Activated T-cell treated with anti-CD3 and anti-CD28 coated beads for 1 hour (primary cell): Measurements from ENCODE around the gene RIN3.

Experiments used
- DNase-seq: peaks from one replicate; pipeline ENCODE4 v3.0.0-alpha.2; 2020; ENCODE audit warnings: low read depth

Gene RIN3

DNA sequence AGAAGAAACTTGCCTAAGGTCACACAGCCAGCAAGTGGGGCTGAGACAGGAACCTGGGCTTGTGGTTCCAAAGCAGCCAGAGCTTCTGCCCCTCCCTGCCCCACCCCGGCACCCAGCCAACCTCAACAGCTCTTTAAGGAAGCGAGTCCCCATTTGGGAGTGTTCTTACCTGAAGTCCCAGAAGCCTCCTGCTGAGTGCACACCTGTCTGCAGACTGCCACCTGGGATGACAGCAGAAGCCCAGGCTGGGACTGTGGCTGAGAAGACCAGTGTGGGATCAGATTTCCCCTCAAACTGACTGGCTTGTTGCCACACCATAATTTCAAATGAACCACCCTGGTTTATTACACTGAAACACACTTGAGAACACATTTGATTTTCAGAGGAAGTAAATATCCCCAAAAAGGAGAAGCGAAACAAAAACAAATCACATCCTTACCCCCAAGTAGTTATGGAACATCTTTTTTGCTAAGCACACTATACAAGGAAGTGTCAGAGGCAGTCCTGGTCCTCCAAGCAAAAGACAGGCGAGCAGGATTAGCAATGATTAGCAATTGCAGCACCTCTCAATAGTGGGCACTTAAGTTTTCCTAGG is 6.3 kb upstream of the RIN3 start:
- no peak for DNase-seq

DNA sequence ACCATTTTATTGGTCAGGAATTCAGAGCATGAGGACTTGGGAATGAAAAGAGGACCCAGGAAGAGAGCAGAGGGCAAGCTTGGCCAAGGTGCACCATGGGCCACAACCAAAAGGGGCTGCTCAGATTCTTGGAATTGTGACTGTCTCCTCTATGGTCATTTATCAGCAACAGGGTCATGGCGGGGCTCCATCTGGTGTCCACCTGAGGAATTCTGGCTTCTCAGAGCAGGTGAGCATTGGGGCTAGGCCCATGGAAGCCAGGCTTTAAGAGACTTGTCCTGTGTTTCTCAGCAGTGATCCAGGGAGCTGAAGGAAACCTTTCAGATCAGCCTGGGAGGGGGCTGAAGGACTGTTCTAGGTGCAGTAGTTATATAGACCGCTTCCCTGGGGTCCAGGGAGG is 2.6 kb upstream of the RIN3 start:
- no peak for DNase-seq

DNA sequence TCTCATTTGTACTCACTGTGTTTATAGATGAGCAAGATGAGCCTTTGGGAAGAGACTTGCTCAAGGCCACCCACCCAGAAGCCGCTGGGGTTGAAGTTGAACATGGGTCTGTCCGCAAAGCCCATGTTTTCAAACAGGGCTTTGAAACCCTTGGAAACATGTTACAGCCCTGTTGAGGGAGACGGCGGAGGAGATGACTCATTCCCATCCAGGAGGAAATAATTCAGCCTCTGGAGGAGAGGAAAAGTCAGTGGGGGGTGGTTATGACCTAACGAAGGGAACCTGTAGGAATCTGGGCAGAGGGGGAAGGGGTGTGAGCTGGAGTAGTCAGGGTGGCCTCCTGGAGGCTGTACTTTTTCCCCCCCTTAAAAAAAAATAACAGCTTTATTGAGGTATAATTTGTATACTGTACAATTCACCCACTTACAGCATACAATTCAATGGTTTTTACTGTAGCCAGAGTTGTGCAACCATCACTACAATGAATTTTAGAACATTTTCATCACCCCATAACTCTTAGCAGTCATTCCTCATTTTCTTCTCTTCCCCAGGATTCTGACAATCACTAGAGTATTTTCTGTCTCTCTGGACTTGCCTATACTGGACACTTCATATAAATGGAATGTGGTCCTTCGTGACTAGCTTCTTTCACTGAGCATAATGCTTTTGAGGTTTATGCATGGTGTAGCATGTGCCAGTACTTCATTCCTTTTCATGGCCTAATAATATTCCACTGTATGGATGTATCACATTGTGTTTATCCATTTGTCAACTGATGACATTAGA is 1.9 kb upstream of the RIN3 start:
- DNase-seq, result no peak

DNA sequence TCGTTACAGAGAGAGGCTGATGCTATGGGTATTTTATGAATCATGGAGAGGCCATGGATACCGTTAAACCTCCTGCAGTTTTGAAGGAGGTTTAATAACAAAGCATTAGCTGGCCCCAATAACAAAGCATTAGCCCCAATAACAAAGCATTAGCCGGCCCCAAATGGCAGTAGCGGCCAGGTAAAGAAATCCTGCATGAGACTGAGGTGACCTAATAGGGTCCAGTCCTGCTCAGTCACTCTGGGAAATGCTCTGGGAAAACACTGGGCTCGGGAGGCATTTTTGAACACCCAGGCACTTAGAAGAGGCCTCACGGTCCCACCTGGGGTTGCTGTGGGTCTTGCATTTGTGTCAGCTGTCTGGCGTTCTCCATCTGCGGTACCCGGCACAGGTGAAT is 776 bp upstream of the RIN3 start:
- DNase-seq, result no peak

DNA sequence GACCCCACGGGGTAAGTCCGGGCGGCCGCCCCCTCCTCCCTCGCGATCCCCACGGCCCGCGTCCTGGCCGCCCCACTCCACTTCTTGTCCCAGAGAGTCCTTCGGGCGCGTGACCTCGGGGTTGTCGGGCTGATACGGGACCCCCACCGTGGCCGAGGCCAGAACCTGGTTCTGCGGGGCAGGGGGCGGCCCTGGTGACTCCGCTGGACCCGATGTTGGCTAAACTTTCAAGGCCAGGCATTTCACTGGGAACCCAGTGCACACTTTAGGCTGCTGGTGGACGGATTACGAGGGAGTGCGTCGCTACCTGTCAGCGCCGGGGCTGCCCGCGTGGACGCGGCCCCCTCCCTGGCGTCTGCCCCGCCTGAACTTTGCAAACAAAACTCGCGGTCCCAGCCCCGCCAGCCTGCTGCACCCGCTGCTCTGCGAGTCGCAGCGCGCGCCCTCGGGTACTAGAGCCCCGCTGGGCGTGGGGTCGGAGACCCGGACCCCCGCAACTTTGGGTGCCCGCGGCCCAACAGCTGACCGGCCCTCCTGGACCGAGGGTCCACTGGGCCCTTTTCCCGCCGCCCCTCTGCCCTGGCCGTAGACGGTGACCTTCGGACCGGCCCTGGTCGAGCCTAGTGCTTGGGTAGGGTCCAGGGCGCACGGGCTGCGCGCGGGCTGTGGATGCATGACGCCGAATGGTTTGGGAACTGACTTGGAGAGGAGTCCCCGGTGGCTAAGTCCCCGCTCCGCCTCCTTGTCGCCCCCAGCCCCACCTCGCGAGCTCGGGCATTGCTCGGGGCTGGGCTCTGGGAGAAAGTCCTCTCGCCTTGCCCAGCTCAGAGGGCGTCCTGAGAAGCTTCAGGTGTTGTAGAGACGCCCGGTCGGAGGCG is 624 bp downstream of the RIN3 start:
- DNase-seq, result no peak

DNA sequence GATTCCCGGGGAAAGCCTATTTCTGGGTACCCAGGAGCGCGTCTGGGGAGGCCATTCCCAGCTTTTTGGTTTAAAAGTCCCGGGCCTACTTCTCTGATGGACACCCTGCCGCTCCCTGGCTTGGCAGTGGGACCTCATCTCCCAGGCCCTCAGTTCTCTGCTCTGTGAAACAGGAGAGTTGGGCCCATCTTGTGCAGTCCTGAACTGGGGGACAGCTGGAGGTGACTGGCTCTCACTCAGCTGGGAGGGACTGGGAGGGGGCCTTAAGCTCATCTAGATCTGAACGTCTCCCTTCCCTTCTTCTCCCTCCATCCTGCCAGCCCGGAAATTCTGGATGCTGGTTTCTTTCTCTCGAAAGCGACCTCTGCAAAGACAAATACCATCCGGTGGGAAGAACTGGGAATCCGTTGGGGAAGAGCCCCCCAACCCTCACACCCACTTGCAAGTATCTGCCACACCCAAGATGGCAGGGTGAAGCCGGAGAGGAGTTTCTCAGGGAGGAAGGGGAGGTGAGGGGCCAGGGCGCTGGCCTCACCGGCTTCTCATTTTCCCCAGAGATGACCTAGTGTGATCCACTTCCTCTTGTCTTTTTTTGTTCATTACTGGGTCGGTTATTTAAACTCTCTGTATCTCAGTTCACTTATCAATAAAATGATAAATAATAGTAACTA is 1.4 kb downstream of the RIN3 start:
- DNase-seq, result no peak

DNA sequence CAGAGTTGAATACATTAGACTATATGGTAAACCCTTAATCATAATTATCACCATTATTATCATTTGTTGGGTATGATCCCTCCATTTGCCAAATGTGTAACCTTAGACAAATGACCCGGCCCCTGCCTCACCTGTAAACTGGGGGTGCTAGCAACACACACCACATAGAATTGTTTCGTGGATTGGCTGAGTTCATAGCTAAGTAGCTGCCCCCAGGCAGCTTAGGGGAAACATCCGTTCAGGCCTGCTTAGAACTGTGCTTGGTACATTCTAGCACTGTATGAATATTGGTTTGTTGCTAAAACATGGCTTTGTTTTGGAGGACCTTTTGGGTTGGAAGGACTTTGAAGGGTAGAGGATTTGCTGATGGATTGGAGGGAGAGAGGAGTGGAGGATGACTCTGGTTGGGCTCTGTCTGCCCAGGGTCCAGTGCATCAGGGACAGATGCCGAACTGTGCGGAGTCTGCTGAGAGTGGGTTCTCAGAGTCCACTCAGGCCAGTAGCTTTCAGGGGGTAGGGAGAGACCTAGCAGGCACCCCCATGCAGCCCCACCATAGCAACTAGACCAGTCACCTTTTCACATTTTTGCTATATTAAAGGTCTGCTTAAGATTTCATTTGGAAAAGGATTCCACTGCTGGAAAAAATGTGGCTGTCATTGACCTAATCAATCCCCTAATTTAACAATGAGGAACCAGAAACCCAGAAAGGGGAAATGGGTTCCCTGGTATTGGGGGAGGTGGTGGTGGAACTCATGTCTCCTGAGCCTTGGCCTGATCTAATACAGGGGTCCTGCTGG is 2.2 kb downstream of the RIN3 start:
- DNase-seq, result no peak

DNA sequence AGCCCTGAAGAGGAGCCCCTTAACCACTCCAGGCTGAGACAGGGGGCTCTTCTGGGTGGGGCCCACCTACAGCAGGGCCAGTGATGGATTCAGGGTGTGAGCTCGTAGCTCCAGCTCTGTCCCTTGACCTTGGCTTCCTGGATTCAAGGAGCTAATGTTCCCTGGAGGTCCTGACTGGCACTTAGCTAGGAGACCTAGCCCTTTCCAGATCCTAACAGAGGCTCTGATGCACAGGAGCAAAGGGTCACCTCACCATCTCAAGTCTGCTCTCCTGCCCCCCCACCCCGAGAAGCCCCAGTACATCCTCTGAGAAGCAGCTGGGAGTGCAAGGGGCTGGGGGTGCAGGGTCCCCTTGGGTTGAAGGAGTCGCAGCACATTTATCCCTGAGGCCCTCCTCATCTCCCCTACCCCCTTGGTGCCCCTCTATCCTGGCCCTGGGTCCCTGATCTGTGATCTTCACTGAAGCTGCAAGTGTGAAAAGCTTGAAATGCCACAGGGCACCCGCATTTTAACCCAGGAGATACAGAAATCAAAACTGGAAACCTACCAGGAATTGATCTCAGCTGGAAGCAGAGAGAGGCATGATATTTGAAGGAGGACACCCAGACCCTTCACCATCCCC is 2.9 kb downstream of the RIN3 start:
- DNase-seq, result no peak

DNA sequence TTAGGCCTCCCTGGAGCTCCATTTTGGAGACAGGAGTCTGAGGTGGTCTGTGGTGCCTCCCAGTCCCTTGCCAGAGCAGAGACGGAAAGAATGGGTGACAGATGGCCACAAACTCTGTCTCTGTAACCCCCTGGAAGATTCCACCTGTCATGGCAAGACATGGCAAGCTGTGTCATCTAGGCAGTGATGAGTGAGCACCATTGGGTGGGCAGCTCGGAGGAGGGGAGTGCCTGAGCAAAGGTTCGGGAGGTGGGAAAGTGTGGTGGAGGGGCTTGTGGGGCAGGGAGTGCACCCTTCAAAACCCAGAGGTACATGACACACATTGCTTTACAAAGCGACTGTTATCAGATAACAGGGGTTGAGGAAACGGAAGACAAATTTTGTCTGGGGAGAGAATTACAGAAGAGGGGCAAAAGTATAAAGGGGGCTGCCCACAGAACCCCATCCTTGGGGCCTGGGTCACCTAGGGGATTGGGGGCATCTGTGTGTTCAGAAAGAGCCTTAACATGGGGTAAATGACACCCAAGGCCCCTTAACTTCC is 3.5 kb downstream of the RIN3 start:
- DNase-seq, result peak; percentile 30

DNA sequence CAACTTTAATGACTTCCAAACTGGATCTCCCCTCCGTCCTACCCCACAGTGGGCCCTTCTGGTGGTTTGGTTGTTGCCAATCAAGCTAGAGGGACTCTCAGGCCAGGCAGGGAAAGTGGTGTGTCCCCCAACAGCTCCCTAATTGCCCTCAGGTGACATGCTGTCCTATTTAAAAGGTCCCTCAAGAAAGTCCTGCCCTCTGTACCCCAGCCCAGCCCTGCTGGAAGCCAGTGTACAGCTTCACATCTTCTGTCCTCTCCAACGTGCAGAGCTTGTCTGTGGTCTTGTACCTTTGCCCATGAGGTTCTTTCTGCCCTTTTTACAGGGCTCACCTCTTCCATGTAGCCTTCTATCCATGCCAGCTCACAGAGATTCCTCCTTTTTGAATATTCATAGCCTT is 4.2 kb downstream of the RIN3 start:
- DNase-seq, result no peak

DNA sequence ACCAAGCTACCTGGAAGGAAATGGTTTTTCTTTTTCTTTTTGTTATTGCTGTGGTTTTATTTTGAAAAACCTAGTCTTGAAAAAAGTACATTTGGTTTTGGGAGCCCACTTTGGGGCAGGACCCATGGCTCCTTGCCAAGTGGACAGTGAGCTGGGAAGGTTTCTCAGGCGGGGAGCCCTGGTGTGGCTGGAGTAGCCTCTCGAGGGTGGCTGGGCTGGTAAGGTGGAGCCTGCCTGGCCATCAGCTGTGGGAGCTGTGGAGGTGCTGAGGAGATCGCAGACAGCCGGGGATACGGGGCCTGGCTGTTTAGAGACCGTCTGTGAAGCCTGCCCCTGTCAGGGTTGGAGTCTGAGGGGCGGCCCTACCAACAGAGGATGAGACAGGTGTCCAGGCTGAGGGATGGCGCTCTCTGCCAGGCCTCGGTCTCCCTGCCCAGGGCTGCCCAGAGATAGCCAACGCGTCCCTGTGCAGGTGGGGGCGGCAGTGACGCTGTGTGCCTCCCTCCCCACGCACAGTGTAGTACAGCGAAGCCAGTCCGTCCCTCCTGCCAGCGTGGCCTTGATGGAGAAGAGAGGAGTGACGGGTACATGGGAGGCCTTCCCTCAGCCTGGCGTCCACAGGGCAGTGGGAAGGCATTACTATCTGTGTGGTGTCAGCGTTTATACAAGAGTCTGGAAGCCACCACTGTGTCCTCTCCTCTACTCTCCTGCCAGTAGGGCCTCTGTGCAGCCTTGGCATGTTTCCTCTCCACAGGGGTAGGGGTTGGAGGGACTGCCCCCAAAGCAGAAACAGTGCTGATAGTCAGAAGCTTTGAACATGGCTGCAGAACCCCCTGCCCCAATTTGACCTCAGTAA is 5.9 kb downstream of the RIN3 start:
- DNase-seq, result no peak

DNA sequence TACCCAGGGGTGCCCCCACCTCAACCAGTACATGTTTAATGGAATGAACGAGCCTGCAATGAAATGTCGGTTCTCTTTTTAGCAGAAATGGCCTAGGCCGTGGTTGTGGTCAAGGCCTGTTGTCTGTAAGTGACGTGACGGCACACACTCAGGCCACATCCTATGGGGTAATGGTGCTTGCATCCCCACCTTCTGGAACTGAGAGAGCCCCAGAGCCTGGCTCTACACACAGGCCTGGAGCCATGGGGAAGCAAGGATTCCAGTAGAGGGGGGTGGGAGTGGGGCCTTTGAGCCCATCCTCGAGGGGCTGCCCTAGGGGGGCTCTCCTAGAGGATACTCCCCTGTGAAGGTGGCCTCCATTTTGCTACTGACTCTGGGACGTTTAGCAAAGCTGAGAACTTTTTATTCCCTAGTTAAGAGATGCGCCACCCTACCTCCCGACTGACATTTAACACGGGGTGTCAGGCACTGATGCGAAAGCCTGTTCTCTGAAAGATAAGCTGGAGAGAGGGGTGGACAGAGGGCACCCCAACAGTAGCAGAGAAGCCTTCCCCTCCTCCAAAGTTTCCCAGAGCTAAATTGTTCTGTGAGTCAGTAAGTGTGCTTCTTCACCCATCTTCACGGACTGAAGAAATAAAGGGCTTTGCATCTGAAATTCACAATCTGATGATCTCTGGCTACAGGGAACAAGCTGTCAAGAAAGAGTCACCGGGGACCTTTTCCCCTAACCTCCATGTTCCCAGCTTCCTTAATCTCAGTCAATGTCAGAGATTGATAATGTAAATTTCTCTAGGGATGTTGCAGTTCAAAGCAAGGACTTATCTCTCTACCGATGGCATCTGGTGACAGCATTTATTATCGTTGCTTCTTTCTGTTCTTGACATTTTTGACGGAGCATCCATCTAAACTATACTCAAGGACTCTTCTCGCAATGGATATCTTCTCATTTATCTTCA is 6.8 kb downstream of the RIN3 start:
- DNase-seq, result no peak

DNA sequence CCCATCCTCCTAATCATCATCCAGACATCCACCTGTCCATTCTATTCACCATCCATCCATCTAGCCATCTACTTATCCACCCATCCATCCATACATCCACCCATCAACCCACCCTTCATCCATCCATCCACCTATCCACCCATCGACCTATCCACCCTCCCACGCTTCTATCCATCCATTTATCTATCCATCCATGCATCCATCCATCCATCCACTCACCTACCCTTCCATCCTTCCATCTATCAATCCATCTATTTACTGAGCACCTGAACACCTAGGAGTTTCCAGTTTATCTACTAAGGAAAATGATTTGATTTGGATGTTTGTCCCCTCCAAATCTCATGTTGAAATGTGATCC is 7.5 kb downstream of the RIN3 start:
- DNase-seq, result no peak

DNA sequence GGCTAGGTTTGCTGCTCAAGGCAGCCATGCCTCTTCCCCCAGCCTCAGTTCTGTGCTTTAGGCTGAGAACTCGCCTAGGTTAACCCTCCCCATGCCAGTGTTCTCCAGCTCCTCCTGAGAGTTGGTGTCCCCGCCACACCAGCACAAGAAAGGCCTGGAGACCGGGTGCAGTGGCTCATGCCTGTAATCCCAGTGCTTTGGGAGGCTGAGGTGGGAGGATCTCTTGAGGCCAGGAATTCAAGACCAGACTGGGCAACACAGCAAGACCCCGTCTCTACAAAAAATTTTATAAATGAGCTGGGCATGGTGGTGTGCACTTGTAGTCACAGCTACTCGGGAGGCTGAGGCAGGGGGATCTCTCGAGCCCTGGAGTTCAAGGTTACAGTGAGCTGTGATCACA is 10.2 kb downstream of the RIN3 start:
- no peak for DNase-seq

DNA sequence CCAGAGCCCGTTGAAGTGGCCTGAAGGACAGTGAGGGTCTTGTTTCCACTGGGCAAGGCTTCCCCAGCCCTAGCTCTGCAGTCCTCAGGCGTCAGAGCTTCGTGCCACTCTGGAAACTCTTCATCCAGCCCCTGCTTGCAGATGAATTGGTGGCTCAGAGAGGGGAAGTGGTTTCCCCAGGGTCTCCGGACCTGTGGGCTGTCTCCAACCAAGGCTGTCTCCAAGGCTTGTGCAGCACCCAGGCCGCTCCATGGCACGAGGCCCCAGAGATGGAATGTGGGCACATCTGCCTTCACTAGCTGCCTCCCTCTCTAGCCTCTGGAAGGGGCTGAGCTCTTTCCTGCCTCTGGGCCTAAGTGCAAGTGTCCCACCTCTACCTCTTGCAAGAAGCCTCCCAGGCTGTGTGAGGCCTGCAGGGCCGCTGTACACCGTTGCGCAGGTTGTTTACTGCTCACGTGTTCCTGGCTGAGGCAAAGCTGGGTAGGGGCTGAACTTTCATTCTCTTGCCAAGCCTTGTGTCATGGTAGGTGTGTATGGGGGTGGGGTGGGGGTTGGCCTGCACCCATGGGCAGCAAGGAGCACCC is 11.1 kb downstream of the RIN3 start:
- DNase-seq, result no peak

DNA sequence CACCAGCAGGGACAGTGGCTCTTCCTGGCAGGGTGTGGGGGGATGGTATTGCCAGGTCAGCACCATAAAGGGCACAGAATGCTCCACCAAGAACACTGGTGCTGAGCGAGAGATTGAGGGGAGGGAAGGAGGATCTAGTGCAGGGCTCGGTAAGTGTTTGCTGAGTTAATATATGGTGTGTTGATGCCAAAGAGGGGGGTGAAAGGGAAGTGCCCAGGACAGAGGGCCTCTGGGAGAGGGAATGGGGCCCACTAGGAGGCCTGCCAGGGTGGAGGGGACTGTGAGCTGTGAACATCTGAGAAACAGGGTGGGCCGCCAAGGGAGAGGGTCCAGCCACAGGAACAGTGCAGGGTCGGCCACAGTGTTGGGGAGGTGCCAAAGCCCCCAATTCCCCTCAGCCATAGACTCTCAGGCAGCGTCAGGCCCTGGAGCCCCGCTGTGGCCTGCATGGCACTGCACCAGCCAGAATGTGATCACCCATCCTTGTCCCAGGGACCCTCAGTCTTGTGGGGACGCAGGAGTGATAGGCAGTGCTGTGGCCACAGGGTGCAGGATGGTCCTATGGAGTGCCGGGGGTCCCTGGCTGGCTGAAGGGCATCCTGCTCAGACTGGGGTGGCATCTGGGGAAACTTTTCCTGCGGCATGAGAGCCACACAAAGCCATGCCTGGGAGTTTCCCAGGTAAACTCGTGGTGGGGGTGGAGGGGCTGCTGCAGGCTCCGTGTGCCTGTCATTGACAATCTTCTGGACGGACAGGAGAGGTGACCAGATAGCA is 11.9 kb downstream of the RIN3 start:
- no peak for DNase-seq

DNA sequence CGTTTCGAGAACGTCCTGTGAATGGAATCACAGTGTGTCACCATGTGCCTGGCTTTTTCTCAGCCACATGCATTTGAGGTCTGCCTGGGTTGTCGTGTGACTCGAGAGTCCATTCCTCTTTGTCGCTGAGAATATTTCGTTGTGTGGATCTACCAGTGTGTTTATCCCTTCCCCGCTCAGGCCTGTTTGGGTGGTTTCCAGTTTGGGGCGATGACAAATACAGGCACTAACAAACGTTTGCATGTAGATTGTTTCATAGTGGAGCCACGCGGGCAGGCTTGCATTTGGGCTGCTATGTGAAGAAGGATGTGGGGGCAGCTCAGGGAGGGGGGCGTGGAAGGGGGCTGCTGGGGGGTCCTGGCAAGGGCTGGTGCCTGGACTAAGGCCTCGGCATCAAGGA is 14.1 kb downstream of the RIN3 start:
- DNase-seq, result no peak
